Fibroblast of skin of scalp (primary cell): ENCODE measurements around the gene PUM2.
A peak's percentile ranks its signal among the peaks of the same experiment; 100 is the strongest.

Experiments used
- DNase-seq: peaks from one replicate; pipeline ENCODE4 v3.0.0-alpha.2; 2013

PUM2 gene

GRCh38 chr2:20346565-20347381 lies 3.9 kb downstream of the PUM2 start:
- DNase-seq, result no peak

- DNase-seq, result no peak
These were observed 7.5 kb downstream of the PUM2 start for GRCh38 chr2:20343128-20343527.

- no peak for DNase-seq
These were observed 11.6 kb downstream of the PUM2 start for GRCh38 chr2:20339012-20339411.

GRCh38 chr2:20334605-20335203 lies 15.9 kb downstream of the PUM2 start:
- no peak for DNase-seq

- DNase-seq, result no peak
These were observed 16.9 kb downstream of the PUM2 start for GRCh38 chr2:20333738-20334137.

GRCh38 chr2:20330192-20330591 lies 20.5 kb downstream of the PUM2 start:
- DNase-seq, result no peak

- no peak for DNase-seq
These were observed 23.3 kb downstream of the PUM2 start for GRCh38 chr2:20327370-20327769.

- peak; percentile 60 for DNase-seq
These were observed 24.4 kb downstream of the PUM2 start for GRCh38 chr2:20326163-20326780.

- DNase-seq, result no peak
These were observed 27.9 kb downstream of the PUM2 start for GRCh38 chr2:20322527-20323300.

- DNase-seq, result no peak
These were observed 33.0 kb downstream of the PUM2 start for GRCh38 chr2:20317690-20318089.

- no peak for DNase-seq
These were observed 33.4 kb downstream of the PUM2 start for GRCh38 chr2:20317197-20317596.

GRCh38 chr2:20314562-20315501 lies 35.8 kb downstream of the PUM2 start:
- no peak for DNase-seq

GRCh38 chr2:20313659-20314058 lies 37.0 kb downstream of the PUM2 start:
- no peak for DNase-seq

- DNase-seq, result no peak
These were observed 41.6 kb downstream of the PUM2 start for GRCh38 chr2:20309001-20309400.

- no peak for DNase-seq
These were observed 43.3 kb downstream of the PUM2 start for GRCh38 chr2:20307311-20307710.

- DNase-seq, result peak; percentile 90
These were observed 46.2 kb downstream of the PUM2 start for GRCh38 chr2:20304411-20304810.

GRCh38 chr2:20303966-20304365 lies 46.7 kb downstream of the PUM2 start:
- DNase-seq, result peak; percentile 29

- no peak for DNase-seq
These were observed 48.6 kb downstream of the PUM2 start for GRCh38 chr2:20302019-20302418.

- no peak for DNase-seq
These were observed 50.0 kb downstream of the PUM2 start for GRCh38 chr2:20300656-20301055.

- no peak for DNase-seq
These were observed 51.5 kb downstream of the PUM2 start for GRCh38 chr2:20299113-20299512.

- no peak for DNase-seq
These were observed 56.4 kb downstream of the PUM2 start for GRCh38 chr2:20294231-20294630.

GRCh38 chr2:20292984-20293383 lies 57.7 kb downstream of the PUM2 start:
- no peak for DNase-seq
